ENCODE data around the gene SLIT1.
A peak's percentile ranks its signal among the peaks of the same experiment; 100 is the strongest.
"Not testable (repeated sequence)": the region's sequence is repeated elsewhere in the genome, so short reads cannot be mapped to it uniquely, and the experiment has no call there.

Gene SLIT1

DNA sequence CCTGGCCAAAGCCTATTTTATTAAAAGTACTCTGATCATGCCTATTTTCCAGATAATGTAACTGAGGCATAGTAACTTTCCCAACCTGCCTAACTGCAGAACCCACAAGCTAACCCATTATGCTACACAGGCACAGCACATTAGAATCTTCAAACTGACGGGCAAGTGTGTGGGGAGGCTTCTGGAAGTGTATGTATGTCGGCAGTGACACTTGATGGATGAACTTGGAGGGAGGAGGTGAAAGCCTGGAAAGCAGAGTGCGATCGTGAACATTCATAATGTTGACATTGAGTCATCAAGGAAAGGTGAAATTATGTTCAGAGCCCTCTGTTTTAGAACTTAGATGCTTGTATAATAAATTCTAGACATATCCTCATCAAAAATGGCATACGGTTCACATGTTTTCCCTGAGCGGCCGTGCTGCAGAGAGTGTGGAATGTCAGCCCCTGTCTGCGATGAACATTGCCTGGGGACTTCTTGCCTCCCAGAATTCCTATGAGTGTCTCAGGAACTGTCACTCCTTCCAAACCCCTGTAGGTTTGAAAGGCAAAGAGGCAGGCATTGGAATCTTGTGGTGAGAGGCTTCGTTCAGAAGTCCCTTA, 102.4 kb downstream of the SLIT1 start:
- DNase-seq (ENCODE audit: low read depth in 1 of 2, low spot score in 1 of 2) = no peak

DNA sequence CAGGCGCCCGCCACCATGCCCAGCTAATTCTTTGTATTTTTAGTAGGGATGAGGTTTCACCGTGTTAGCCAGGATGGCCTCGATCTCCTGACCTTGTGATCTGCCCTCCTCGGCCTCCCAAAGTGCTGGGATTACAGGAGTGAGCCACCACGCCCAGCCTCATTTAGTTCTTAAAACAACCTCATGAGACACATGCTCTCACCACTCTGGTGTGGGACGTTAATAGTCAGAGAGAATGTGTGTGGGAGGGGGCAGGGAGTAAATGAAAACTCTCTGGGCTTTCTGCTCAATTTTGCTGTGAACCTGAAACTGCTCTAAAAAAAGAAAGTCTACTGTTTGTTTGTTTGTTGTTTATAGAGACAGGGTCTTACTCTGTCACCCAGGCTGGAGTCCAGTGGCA, 103.2 kb downstream of the SLIT1 start:
- not testable (repeated sequence) for DNase-seq (ENCODE audit: low read depth in 1 of 2, low spot score in 1 of 2)

GRCh38 chr10:97081621-97082235, 104.0 kb downstream of the SLIT1 start:
- DNase-seq (ENCODE audit: low read depth in 1 of 2, low spot score in 1 of 2) = peak; percentile 24 to 26

DNA sequence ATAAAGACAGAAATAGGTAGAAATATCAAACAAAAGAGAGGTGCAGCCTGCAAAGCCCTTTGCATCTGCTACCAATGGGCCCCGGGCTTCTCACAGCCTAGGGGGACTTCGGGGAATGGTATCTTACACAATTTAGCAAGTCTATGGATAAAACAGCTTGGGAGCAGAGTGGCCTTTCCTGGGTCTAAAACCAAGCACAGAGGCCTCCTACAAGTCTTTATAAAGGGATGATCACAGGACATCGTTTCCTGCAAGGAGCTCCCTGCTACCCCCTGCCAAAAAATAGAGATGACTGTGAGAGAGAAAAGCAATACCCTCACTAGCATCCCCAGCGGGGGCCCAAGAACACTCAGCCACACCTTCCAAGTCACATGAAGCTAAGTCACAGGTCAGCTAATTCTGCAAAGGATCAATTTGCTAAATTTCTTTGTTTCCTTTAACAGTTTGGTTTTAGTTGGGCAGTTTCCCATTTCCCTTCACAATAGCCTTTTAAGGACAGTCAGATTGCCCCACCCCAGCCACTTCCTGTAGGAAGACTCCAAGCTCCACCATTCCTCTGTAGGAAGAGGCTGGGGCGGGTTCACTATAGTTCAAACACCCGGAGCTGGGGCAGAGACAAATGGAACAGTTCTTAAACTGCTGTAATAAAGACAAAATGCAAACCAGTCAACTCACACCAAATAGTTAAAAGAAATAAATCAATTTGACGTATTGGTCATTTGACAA, 105.5 kb downstream of the SLIT1 start:
- DNase-seq (ENCODE audit: low read depth in 1 of 2, low spot score in 1 of 2) = no peak

- no peak for DNase-seq (ENCODE audit: low read depth in 1 of 2, low spot score in 1 of 2)
These were observed 106.3 kb downstream of the SLIT1 start for GRCh38 chr10:97079448-97079847.

GRCh38 chr10:97078938-97079445, 106.8 kb downstream of the SLIT1 start:
- no peak for DNase-seq (ENCODE audit: low read depth in 1 of 2, low spot score in 1 of 2)

DNA sequence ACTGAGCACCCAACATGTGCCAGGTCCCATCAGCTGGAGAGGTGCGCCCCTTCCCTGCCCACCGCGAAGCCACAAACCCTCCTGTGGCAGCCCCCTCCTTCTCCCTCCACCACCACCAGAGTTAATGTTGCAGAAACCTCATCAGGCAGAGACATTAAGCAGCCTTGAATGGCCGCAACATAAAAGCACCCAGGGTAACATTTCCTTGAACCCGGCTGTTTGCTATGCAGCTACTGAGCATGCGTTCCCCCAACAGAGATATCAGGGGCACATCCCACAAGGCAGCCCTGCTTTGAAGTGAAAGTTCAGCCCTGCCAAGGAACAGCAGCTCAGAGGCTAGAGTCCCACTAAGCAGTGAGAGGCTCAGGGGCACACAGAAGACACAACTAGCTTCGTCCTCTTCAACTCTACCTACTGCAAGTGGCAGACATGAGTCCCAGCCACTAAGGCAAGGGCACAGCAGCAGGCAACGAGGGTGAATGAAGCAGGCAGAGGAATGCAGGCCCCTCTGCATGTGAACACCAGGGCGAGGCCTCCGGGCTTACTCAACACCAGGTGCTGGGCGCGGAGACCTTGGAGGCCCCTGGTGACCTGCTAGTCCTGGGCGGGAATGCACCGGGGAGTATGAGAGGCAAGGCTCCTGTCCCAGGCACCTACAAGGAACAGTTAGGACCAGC, 107.4 kb downstream of the SLIT1 start:
- DNase-seq (ENCODE audit: low read depth in 1 of 2, low spot score in 1 of 2) = no peak

GRCh38 chr10:97076781-97077180, 109.0 kb downstream of the SLIT1 start:
- DNase-seq (ENCODE audit: low read depth in 1 of 2, low spot score in 1 of 2) = no peak

GRCh38 chr10:97075961-97076525, 109.7 kb downstream of the SLIT1 start:
- no peak for DNase-seq (ENCODE audit: low read depth in 1 of 2, low spot score in 1 of 2)

- DNase-seq (ENCODE audit: low read depth in 1 of 2, low spot score in 1 of 2) = no peak
These were observed 110.3 kb downstream of the SLIT1 start for GRCh38 chr10:97075421-97075820.

- DNase-seq (ENCODE audit: low read depth in 1 of 2, low spot score in 1 of 2) = no peak
These were observed 111.3 kb downstream of the SLIT1 start for GRCh38 chr10:97074256-97075145.

GRCh38 chr10:97072851-97073665, 112.7 kb downstream of the SLIT1 start:
- DNase-seq (ENCODE audit: low read depth in 1 of 2, low spot score in 1 of 2) = peak; percentile 71 to 78

- DNase-seq (ENCODE audit: low read depth in 1 of 2, low spot score in 1 of 2) = no peak
These were observed 114.3 kb downstream of the SLIT1 start for GRCh38 chr10:97071496-97071895.

DNA sequence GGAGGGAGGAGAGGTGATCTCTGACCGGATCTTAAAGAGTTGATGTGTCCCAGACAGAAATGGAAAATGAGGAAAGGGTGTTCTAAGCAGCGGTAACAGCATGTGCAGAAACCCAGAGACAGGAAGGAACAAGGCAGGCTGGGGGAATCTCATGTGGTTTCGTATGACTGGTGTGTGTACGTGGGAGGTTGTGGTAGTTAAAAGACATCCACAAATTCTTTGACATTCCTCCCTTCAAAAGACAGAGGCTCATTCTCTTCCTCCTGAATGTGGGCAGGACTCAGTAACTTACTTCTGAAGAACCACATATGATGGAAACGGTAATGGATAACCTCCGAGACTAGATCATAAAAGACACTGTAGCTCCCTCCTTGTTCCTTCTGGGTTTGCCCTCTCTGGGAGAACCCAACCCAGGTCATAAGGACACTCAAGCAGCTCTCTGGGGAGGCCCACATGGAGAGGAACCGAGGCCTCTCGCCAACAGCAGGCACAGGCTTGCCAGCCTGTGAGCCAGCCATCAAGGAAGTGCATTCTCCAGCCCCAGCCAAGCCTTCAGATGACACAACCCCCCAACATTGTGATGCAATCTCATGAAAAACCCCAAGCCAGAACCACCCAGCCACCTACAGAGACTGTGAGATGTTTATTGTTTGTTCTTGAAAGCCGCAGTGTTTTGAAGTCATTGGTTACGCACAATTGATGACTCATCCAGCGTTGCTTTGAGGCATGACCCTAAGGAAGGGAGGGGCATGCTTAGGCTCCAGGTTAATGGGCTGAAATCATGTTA, 116.0 kb downstream of the SLIT1 start:
- no peak for DNase-seq (ENCODE audit: low read depth in 1 of 2, low spot score in 1 of 2)

- no peak for DNase-seq (ENCODE audit: low read depth in 1 of 2, low spot score in 1 of 2)
These were observed 116.7 kb downstream of the SLIT1 start for GRCh38 chr10:97069026-97069425.

DNA sequence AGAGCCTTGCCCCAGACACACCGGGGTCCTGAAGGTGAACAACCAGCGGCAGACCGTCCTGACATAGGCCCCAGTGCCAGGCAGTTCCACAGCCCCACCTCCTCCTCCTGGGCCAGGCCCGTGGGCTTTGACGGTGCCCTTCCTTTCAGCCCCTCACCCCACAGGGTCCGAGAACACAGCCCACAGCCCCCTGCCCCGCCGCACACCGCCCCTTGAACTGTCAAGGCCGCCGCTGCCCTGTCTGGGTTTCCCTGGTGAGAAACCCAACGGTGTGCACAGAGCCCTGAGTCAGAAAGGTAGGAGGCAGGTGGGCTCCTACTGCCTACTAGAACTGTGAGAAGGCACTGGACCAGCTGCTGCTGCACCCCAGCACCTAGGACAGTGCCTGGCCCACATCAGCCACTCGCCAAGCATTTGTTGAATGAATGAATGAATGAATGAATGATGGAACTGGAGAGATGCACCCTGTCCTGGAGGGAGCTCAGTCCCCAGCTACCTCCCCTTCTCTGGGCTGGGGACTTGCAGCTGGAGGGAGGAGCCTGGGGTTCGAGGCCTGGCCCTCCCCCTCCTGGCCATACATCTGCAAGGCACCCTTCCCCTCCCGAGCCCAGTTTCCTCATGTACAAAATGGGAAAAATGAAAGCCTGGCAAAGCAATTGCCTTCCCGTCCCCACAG, 117.9 kb downstream of the SLIT1 start:
- DNase-seq (ENCODE audit: low read depth in 1 of 2, low spot score in 1 of 2) = no peak

- DNase-seq (ENCODE audit: low read depth in 1 of 2, low spot score in 1 of 2) = no peak
These were observed 118.7 kb downstream of the SLIT1 start for GRCh38 chr10:97066877-97067555.

Measured in activated CD4-positive, alpha-beta T cell treated with anti-CD3 and anti-CD28 coated beads, Interleukin-2, amount 50 U/mL, for 24 hours (primary cell).